IMR-90 (cell line): ENCODE data around the gene RAB3IL1.
"Not testable (repeated sequence)": the region's sequence is repeated elsewhere in the genome, so short reads cannot be mapped to it uniquely, and the experiment has no call there.

Source experiments
- BHLHE40 ChIP-seq: fragments of 150-350 bp; IDR thresholded peaks from 2 replicates; pipeline ENCODE4 v1.6.1; 2016; ENCODE audit warnings: mild to moderate bottlenecking, low read depth, low read length
- CEBPB ChIP-seq: IDR thresholded peaks from 2 replicates; pipeline ENCODE4 v1.6.1; 2012; ENCODE audit warnings: low read depth, low read length, improper control_type of control experiment
- CHD1 ChIP-seq: IDR thresholded peaks from 2 replicates; pipeline ENCODE4 v1.6.1; 2012; ENCODE audit warnings: low read depth, low read length, improper control_type of control experiment
- MAFK ChIP-seq: IDR thresholded peaks from 2 replicates; pipeline ENCODE4 v1.6.1; 2012; ENCODE audit warnings: low read depth, low read length, improper control_type of control experiment
- MXI1 ChIP-seq: IDR thresholded peaks from 2 replicates; pipeline ENCODE4 v1.6.1; 2012; ENCODE audit warnings: low read depth, mild to moderate bottlenecking, low read length, moderate library complexity, borderline replicate concordance
- NFE2L2 ChIP-seq: fragments of 150-350 bp; IDR thresholded peaks from 2 replicates; pipeline ENCODE4 v1.6.1; 2016; ENCODE audit warnings: low read depth, mild to moderate bottlenecking, low read length
- POLR2A ChIP-seq: IDR thresholded peaks from 2 replicates; pipeline ENCODE4 v1.6.1; 2012; ENCODE audit warnings: mild to moderate bottlenecking, low read depth, low read length
- RAD21 ChIP-seq: IDR thresholded peaks from 2 replicates; pipeline ENCODE4 v1.6.1; 2012; ENCODE audit warnings: low read length, improper control_type of control experiment
- RCOR1 ChIP-seq: IDR thresholded peaks from 2 replicates; pipeline ENCODE4 v1.6.1; 2012; ENCODE audit warnings: mild to moderate bottlenecking, low read length, improper control_type of control experiment; ENCODE audit not compliant: insufficient replicate concordance
- RFX5 ChIP-seq: IDR thresholded peaks from 2 replicates; pipeline ENCODE4 v1.8.0; 2012; ENCODE audit warnings: low read depth, mild to moderate bottlenecking, low read length, moderate library complexity
- SMC3 ChIP-seq: fragments of 150-350 bp; IDR thresholded peaks from 2 replicates; pipeline ENCODE4 v1.6.1; 2016; ENCODE audit warnings: low read depth, mild to moderate bottlenecking, antibody characterized with exemption, low read length, moderate library complexity
- USF2 ChIP-seq: fragments of 150-350 bp; IDR thresholded peaks from 2 replicates; pipeline ENCODE4 v1.6.1; 2017; ENCODE audit warnings: mild to moderate bottlenecking, antibody characterized with exemption, low read length, low read depth
- TF ChIP-seq, protein P1 (sequence below): conservative IDR thresholded peaks from 2 replicates; pipeline ENCODE4 v1.5.1; 2012; ENCODE audit warnings: mild to moderate bottlenecking, low read depth, low read length, improper control_type of control experiment

DNA sequence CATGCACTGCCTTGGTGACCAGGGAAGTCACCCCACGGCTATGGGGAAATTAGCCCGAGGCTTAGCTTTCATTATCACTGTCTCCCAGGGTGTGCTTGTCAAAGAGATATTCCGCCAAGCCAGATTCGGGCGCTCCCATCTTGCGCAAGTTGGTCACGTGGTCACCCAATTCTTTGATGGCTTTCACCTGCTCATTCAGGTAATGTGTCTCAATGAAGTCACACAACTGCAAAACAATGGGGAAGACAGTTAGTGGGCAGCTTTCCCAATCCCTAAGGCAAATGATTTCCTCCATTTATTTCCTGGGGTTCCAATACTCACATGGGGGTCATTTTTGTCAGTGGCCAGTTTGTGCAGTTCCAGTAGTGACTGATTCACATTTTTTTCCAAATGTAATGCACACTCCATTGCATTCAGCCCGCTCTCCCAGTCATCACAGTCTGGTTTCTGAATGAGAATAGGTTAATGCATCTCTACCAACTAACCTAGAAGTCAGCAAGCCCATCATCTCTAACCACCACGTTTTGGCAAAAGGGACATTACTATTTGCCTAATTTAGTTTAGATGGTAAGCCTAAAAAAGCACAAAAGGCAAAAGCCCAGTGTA lies 47.4 kb upstream of the RAB3IL1 start:
- TF ChIP-seq, protein P1, sequence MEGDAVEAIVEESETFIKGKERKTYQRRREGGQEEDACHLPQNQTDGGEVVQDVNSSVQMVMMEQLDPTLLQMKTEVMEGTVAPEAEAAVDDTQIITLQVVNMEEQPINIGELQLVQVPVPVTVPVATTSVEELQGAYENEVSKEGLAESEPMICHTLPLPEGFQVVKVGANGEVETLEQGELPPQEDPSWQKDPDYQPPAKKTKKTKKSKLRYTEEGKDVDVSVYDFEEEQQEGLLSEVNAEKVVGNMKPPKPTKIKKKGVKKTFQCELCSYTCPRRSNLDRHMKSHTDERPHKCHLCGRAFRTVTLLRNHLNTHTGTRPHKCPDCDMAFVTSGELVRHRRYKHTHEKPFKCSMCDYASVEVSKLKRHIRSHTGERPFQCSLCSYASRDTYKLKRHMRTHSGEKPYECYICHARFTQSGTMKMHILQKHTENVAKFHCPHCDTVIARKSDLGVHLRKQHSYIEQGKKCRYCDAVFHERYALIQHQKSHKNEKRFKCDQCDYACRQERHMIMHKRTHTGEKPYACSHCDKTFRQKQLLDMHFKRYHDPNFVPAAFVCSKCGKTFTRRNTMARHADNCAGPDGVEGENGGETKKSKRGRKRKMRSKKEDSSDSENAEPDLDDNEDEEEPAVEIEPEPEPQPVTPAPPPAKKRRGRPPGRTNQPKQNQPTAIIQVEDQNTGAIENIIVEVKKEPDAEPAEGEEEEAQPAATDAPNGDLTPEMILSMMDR = not testable (repeated sequence)
- not testable (repeated sequence) for TF ChIP-seq MAFK, POLR2A, USF2, MXI1, BHLHE40, SMC3, RFX5, NFE2L2, RAD21, CHD1, RCOR1
- TF ChIP-seq CEBPB = 0 out of 2 replicates have a peak, but pooled peaks have one; percentile 10
